WI38 (cell line): Measurements from ENCODE around the gene GNGT1.

Experiments
- H3K4me3 ChIP-seq: 2 replicates; pipeline ENCODE4 v1.5.1; 2011; ENCODE audit warnings: low read depth, mild to moderate bottlenecking, control low read depth, low read length
- CTCF ChIP-seq: IDR thresholded peaks from 2 replicates; pipeline ENCODE4 v1.5.1; 2012; ENCODE audit warnings: low read depth, mild to moderate bottlenecking, control low read depth, low read length

Gene GNGT1

DNA sequence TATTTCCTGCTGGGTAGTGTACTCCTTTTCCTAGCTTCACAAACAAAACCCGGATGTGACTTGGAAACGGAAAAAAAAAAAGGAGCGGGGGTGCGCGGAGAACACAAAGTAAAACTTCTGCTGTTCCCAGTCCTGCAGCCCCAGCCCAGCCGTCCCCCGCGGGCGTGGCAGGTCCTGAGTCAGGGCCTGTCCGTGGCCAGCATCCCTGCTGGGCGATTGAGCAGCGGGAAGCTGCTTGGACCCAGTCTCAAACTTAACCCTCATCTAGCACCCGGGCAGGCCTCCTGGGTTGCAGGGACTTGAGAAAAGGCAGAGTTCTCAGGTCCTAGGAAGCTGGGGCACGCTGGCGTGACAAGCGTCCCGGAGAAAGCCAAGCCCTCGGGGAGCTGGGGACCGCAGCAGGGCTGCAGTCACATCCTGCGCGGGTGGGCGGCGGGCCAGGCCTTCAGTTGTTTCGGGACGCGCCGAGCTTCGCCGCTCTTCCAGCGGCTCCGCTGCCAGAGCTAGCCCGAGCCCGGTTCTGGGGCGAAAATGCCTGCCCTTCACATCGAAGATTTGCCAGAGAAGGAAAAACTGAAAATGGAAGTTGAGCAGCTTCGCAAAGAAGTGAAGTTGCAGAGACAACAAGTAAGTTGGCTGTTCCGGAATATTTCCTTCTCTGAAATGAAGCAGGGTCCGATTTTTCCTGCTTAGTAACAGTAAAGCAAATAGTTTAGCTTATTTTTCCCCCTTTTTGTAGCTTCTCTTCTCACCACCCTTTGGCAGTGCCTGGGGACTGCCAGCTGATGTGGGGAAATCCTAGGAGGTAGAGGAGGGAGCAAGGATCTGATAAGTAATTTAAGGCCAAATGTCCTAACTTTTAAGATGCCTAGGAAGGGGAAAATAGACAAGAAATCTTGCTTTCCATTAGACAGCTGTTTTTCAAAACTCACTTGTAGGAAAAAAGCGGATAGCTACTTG, 15.5 kb downstream of the GNGT1 start, which contains the start of gene GNG11:
TSS of gene GNG11 (plus strand) at position 129 of the 960 bp plus-strand sequence. CDS start at position 532, 403 bp downstream.
- no peak for TF ChIP-seq CTCF
- peak within 1 kb of the TSS; percentile 96 for H3K4me3 ChIP-seq

- peak overlapping the region; percentile 96 for H3K4me3 ChIP-seq
- no peak for TF ChIP-seq CTCF
Observed at GRCh38 chr7:93923296-93923695, 16.9 kb downstream of the GNGT1 start.

- peak overlapping the region; percentile 96 for H3K4me3 ChIP-seq
- no peak for TF ChIP-seq CTCF
Observed at GRCh38 chr7:93923942-93924341, 17.6 kb downstream of the GNGT1 start.

DNA sequence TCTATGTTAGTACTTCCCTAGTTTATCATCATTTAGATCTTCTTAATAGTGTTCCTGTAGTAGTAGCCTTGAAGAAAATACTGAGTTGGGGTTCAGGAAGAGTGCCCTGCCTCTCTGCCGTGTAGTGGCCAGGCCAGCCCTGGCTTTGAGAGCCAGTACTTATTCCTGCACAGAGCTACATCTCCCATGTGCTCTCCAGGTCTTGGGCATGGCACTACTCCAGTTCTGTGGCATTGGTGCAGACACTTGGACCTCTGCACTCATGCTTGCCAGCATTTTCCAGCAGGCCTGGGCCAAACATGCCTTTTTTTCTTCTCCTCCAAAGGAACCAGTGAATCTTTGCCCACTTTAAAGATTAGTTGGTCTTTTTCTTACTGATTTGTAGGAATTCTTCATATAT, 20.4 kb downstream of the GNGT1 start:
- no peak overlapping the region for H3K4me3 ChIP-seq
- TF ChIP-seq CTCF = no peak

GRCh38 chr7:93927585-93927984, 21.2 kb downstream of the GNGT1 start:
- H3K4me3 ChIP-seq = no peak overlapping the region
- no peak for TF ChIP-seq CTCF

- no peak overlapping the region for H3K4me3 ChIP-seq
- TF ChIP-seq CTCF = no peak
Observed at GRCh38 chr7:93931655-93932054, 25.3 kb downstream of the GNGT1 start.

DNA sequence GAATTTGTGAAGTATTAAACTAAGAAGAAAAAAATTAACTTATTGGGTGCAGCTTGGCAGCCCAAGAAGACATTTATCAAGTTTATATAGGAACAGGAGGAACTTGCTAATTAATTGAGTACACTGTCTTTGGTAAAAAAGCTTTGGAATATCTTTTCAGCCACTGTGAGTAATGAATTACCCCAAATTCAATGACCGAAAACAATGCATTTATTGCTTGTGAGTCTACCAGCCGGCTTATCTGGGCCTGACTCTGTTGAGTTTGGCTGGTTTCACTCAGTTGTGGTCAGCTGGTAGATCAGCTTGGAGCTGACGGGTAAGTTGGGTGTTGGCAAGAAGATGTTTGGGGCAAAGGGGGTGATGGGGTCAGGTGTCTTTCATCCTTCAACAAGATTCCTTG, 26.8 kb downstream of the GNGT1 start:
- TF ChIP-seq CTCF = no peak
- no peak overlapping the region for H3K4me3 ChIP-seq
